SK-N-MC (cell line): Measurements from ENCODE around the gene RPRML.

Source experiments
- EZH2 ChIP-seq: fragments of 200-600 bp; sonication (generic); IDR thresholded peaks from one replicate; pipeline ENCODE4 v1.6.1; 2017; ENCODE audit warnings: antibody characterized with exemption
- FOXP2 ChIP-seq: optimal IDR thresholded peaks from 2 replicates; pipeline ENCODE3; 2011; ENCODE audit warnings: mild to moderate bottlenecking, moderate library complexity; ENCODE audit not compliant: insufficient read depth; ENCODE audit errors: extremely low read length, control extremely low read depth
- POLR2AphosphoS5 ChIP-seq: IDR thresholded peaks from 2 replicates; pipeline ENCODE4 v1.6.1; 2012; ENCODE audit warnings: mild to moderate bottlenecking, low read depth, low read length, borderline replicate concordance

- TF ChIP-seq EZH2 = no peak
- TF ChIP-seq FOXP2 = no peak
- TF ChIP-seq POLR2AphosphoS5 = no peak
Observed at GRCh38 chr17:46971647-46972300, 7.3 kb downstream of the RPRML start.
